ENCODE measurements around the gene FAM118A.
"Not testable (repeated sequence)": the region's sequence is repeated elsewhere in the genome, so short reads cannot be mapped to it uniquely, and the experiment has no call there.

The FAM118A gene

GRCh38 chr22:45280587-45280980 is 29.1 kb upstream of the FAM118A start:
- in situ Hi-C loops (cut with MboI; ENCODE audit: low sequenced_read_pairs), result no loop called here

DNA sequence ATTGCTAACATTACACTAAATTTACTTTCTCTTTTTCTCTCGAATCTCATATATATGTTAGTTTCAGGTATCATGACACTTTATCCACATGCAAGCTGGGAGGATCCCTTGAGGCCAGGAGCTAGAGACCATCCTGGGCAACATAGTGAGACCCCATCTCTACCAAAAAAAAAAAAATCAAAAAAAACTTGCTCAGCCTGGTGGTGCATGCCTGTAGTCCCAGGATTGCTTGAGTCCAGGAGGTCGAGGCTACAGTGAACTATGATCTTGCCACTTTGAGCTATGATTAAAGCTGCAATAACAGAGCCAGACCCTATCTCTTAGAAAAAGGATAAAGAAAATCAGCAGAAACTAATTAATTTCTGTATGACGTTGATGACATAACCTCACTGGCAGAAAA is 28.7 kb upstream of the FAM118A start:
- in situ Hi-C loops (cut with MboI; ENCODE audit: low sequenced_read_pairs), result no loop called here

DNA sequence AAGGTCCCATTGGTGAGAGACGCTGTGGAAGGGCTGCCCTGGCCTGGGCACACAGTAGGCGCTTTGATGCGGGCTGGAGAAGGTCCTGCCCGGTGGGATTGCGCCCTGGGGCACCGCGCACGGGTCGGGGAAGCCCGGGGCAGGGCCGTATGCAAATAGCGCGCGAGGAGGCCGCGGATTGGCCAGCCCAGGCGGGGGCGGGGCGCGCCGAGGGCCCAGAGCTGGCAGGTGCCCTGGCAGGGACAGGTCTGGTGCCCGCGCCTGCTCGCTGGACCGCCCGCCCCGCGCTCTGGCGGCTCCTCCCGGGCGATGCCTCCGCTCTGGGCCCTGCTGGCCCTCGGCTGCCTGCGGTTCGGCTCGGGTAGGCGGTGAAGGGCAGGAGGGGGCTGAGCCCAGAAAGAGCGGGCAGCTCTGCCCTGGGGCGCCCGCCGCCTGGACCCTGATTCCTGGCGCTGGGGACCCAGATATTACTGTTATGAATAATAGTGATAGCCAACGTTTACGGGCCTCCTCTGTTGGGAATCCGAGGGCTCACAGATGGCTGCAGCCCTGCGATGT is 24.9 kb upstream of the FAM118A start, which contains the start of gene UPK3A:
TSS of gene UPK3A (plus strand) at position 245 of the 558 bp plus-strand sequence. CDS start at position 310, 65 bp downstream.
- in situ Hi-C loops (cut with MboI; ENCODE audit: low sequenced_read_pairs), result no loop called here

GRCh38 chr22:45285263-45286058 is 24.3 kb upstream of the FAM118A start:
- in situ Hi-C loops (cut with MboI; ENCODE audit: low sequenced_read_pairs), result no loop called here

- in situ Hi-C loops (cut with MboI; ENCODE audit: low sequenced_read_pairs), result no loop called here
These were observed 22.7 kb upstream of the FAM118A start for GRCh38 chr22:45286854-45287551.

DNA sequence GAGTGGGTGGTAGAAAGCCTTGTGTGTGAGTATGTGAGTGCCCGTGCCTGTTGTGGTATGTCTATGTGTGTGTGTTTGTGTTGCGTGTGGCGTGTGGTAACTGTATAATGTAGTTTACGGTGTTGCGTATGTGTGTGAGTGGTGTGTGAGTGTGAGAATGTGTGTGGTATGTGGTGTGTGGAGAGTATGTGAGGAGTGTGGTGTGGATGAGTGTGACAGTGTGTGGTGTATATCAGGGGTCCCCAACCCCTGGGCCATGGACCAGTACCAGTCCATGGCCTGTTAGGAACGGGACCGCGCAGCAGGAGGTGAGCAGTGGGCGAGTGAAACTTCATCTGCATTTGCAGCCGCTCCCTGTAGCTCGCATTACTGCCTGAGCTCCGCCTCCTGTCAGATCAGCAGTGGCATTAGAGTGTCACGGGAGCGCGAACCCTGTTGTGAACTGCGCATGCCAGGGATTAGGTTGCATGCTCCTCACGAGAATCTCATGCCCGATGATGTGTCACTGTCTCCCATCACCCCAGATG is 19.3 kb upstream of the FAM118A start:
- in situ Hi-C loops (cut with MboI; ENCODE audit: low sequenced_read_pairs), result no loop called here

DNA sequence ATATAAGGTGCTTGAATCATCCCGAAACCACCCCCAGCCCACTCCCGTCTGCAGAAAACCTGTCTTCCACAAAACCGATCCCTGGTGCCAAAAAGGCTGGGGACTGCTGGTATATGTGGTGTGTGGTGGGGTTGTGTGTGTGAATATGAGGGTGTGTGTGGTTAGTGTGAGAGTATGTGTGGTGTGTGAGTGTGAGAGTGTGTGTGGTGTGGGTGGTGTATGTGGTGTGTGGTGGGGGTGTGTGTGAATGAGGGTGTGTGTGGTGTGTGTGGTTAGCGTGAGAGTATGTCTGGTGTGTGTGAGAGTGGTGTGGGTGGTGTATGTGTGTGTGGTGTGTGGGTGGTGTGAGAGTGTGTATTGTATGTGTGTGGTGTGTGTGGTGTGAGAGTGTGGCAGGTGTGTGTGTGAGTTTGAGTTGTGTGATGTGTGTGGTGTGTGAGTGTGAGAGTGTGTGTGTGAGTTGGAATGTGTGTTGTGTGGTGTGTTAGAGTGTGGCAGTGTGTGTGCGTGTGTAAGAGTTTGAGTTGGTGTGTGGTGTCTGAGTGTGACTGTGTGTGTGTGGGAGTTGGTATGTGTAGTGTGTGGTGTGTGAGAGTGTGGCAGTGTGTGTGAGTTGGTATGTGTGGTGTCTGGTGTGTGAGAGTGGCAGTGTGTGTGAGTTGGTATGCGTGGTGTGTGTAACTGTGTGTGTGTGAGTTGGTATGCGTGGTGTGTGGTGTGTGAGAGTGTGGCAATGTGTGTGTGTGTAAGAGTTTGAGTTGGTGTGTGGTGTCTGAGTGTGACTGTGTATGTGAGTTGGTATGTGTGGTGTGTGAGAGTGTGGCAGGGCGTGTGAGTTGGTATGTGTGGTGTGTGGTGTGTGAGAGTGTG is 18.4 kb upstream of the FAM118A start:
- in situ Hi-C loops (cut with MboI; ENCODE audit: low sequenced_read_pairs), result no loop called here

DNA sequence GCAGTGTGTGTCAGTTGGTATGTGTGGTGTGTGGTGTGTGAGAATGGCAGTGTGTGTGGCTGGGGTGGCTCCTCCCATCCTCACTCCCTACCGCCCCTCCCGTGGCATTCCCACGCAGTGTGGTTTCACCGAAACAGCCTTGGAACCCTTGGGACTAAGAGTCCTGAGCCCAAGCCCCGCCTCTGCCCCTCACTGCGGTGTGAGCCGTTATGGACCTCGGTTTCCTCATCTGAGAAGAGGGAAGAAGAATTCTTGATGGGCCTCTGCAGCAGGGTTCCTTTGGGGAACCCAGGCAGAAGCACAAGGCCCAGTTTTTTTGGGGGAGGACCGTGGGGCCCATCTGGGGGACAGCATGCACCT is 17.8 kb upstream of the FAM118A start:
- in situ Hi-C loops (cut with MboI; ENCODE audit: low sequenced_read_pairs), result no loop called here

DNA sequence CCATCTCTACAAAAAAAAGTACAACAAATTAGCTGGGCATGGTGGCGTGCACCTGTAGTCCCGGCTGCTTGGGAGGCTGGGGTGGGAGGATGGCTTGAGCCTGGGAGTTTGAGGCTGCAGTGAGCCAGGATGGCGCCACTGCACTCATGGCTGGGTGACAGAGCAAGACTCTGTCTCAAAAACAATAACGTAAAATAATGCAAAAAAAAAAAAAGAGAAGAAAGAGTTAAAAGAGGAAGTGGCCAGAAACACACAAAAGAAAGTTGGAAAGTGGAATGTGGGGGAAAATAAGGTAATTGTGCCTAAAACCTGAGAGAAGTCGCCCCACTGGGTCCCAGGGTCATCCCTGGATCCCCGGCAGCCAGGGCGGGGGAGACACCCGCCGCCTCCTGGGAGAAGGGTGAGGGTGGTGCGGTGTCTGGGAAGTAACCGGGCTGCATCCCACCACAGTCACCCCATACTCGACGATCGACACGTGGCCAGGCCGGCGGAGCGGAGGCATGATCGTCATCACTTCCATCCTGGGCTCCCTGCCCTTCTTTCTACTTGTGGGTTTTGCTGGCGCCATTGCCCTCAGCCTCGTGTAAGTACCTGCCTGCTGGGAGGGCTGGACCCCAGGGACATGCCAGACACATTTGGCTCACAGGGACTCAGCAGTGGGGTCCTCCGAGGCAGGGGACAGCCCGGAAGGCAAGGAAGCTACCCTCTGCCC is 16.8 kb upstream of the FAM118A start:
- in situ Hi-C loops (cut with MboI; ENCODE audit: low sequenced_read_pairs), result no loop called here

GRCh38 chr22:45294030-45294429 is 15.7 kb upstream of the FAM118A start:
- in situ Hi-C loops (cut with MboI; ENCODE audit: low sequenced_read_pairs), result no loop called here

DNA sequence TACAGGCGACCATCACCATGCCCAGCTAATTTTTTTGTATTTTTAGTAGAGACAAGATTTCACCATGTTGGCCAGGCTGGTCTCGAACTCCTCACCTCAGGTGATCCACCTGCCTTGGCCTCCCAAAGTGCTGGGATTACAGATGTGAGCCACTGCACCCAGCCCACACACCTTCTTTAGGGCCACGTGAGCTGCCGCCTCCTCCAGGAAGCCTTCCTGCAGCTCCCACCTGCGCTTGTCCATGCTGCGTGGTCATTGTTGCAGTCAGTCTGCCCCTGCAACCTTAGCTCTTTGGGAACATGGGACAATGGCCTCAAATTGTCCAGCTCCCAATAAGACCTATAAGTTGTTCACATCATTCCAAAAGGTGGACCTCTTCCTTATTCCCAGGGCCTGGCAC is 14.7 kb upstream of the FAM118A start:
- in situ Hi-C loops (cut with MboI; ENCODE audit: low sequenced_read_pairs), result not testable (repeated sequence)

GRCh38 chr22:45295492-45295891 is 14.2 kb upstream of the FAM118A start:
- in situ Hi-C loops (cut with MboI; ENCODE audit: low sequenced_read_pairs), result no loop called here

- in situ Hi-C loops (cut with MboI; ENCODE audit: low sequenced_read_pairs), result no loop called here
These were observed 13.0 kb upstream of the FAM118A start for GRCh38 chr22:45296628-45297297.

GRCh38 chr22:45298934-45299505 is 10.7 kb upstream of the FAM118A start:
- in situ Hi-C loops (cut with MboI; ENCODE audit: low sequenced_read_pairs), result no loop called here

GRCh38 chr22:45302751-45303150 is 7.0 kb upstream of the FAM118A start:
- in situ Hi-C loops (cut with MboI; ENCODE audit: low sequenced_read_pairs), result no loop called here

GRCh38 chr22:45303181-45303580 is 6.6 kb upstream of the FAM118A start:
- in situ Hi-C loops (cut with MboI; ENCODE audit: low sequenced_read_pairs), result no loop called here

GRCh38 chr22:45304971-45305370 is 4.8 kb upstream of the FAM118A start:
- in situ Hi-C loops (cut with MboI; ENCODE audit: low sequenced_read_pairs), result no loop called here

- in situ Hi-C loops (cut with MboI; ENCODE audit: low sequenced_read_pairs), result no loop called here
These were observed 4.2 kb upstream of the FAM118A start for GRCh38 chr22:45305456-45306075.

- in situ Hi-C loops (cut with MboI; ENCODE audit: low sequenced_read_pairs), result no loop called here
These were observed 3.6 kb upstream of the FAM118A start for GRCh38 chr22:45306139-45306538.

Measured in HL-60/S4 treated with retinoic acid at 250 ng/mL for 4 days and 3 days (cell line).